IMR-90 (cell line): ENCODE results near the gene BOD1. TPM values are rescaled to one million over a fixed set of nuclear protein-coding genes. Genes with fewer than 3 reads are reported as not detected.

ENCODE experiments used
- ATAC-seq: fragments of 200-7000 bp; cut with Tn5 transposase; 2 replicates; pipeline ENCODE4 v1.9.1; 2020; ENCODE audit warnings: low read depth, mild to moderate bottlenecking, moderate library complexity
- BruUV-seq: library from RNA; stranded (reverse); fragments of 400-500 nt; replicated peaks from 2 replicates; lab custom pipeline; 2021; lab: Mats Ljungman, UMichigan
- CTCF ChIA-PET: fragments of 300-600 bp; formaldehyde crosslinking; extraction: SDS; loops from one replicate; lab custom pipeline; 2021; ENCODE audit warnings: antibody characterized with exemption; lab: Yijun Ruan, JAX
- POLR2A ChIA-PET: fragments of 300-600 bp; sonication (Branson Sonifier 250); formaldehyde crosslinking; loops from one replicate; lab custom pipeline; 2022; ENCODE audit warnings: antibody characterized with exemption; ENCODE audit not compliant: unreplicated experiment; lab: Charles Lee
- DNase-seq: peaks from one replicate; pipeline ENCODE4 v3.0.0; 2013
- H2AFZ ChIP-seq: replicated peaks from 2 replicates; pipeline ENCODE3; 2013; ENCODE audit warnings: low read length, mild to moderate bottlenecking; ENCODE audit not compliant: poor library complexity
- H2AK5ac ChIP-seq: 2 replicates; pipeline ENCODE4 v1.6.1; 2013; ENCODE audit warnings: low read depth, low read length, inconsistent platforms
- H2AK9ac ChIP-seq: replicated peaks from 2 replicates; pipeline ENCODE3; 2013; ENCODE audit warnings: mild to moderate bottlenecking, low read depth, low read length, moderate library complexity; ENCODE audit not compliant: poor library complexity
- H2BK120ac ChIP-seq: 2 replicates; pipeline ENCODE4 v1.6.1; 2013; ENCODE audit warnings: low read depth, low read length, inconsistent platforms
- H2BK15ac ChIP-seq: 3 replicates; pipeline ENCODE4 v1.6.1; 2013; ENCODE audit warnings: low read depth, low read length, inconsistent platforms
- H2BK20ac ChIP-seq: 2 replicates; pipeline ENCODE4 v1.6.1; 2013; ENCODE audit warnings: low read depth, mild to moderate bottlenecking, inconsistent platforms, low read length, moderate library complexity
- H2BK5ac ChIP-seq: 2 replicates; pipeline ENCODE4 v1.6.1; 2013; ENCODE audit warnings: mild to moderate bottlenecking, low read depth, low read length, inconsistent platforms; ENCODE audit not compliant: poor library complexity, severe bottlenecking
- H3K14ac ChIP-seq: replicated peaks from 2 replicates; pipeline ENCODE4 v1.6.1; 2013; ENCODE audit warnings: low read depth, low read length, inconsistent platforms
- H3K18ac ChIP-seq: 2 replicates; pipeline ENCODE4 v1.6.1; 2013; ENCODE audit warnings: low read depth, low read length, control low read depth
- H3K23ac ChIP-seq: 2 replicates; pipeline ENCODE4 v1.6.1; 2013; ENCODE audit warnings: low read depth, low read length, inconsistent platforms
- H3K27ac ChIP-seq: 2 replicates; pipeline ENCODE4 v1.5.1; 2013; ENCODE audit warnings: mild to moderate bottlenecking, control low read depth, low read length; ENCODE audit not compliant: insufficient read depth
- H3K27me3 ChIP-seq: 2 replicates; pipeline ENCODE4 v1.6.1; 2013; ENCODE audit warnings: low read length; ENCODE audit not compliant: control insufficient read depth, insufficient read depth
- H3K36me3 ChIP-seq: 2 replicates; pipeline ENCODE4 v1.6.1; 2013; ENCODE audit warnings: low read length, mixed read lengths; ENCODE audit not compliant: control insufficient read depth, insufficient read depth
- H3K4ac ChIP-seq: 2 replicates; pipeline ENCODE4 v1.6.1; 2013; ENCODE audit warnings: low read depth, low read length, inconsistent platforms
- H3K4me1 ChIP-seq: 2 replicates; pipeline ENCODE4 v1.6.1; 2013; ENCODE audit warnings: low read length, mixed read lengths; ENCODE audit not compliant: control insufficient read depth, insufficient read depth
- H3K4me2 ChIP-seq: 2 replicates; pipeline ENCODE4 v1.6.1; 2013; ENCODE audit warnings: low read depth, mild to moderate bottlenecking, control low read depth, low read length, moderate library complexity
- H3K4me3 ChIP-seq: 2 replicates; pipeline ENCODE4 v1.5.1; 2013; ENCODE audit warnings: low read depth, mild to moderate bottlenecking, control low read depth, low read length, moderate library complexity; ENCODE audit not compliant: insufficient read depth
- H3K56ac ChIP-seq: 2 replicates; pipeline ENCODE4 v1.6.1; 2013; ENCODE audit warnings: low read length, inconsistent platforms; ENCODE audit not compliant: insufficient read depth; ENCODE audit errors: extremely low read depth
- H3K79me1 ChIP-seq, 2 experiments: 2 replicates each; pipeline ENCODE4 v1.6.1; 2013; ENCODE audit warnings: low read length in 2 of 2, inconsistent platforms in 1 of 2, low read depth in 1 of 2
- H3K9ac ChIP-seq: 2 replicates; pipeline ENCODE4 v1.6.1; 2013; ENCODE audit warnings: low read depth, low read length, control low read depth
- H3K9me1 ChIP-seq: 2 replicates; pipeline ENCODE4 v1.6.1; 2013; ENCODE audit warnings: low read length, inconsistent platforms; ENCODE audit not compliant: insufficient read depth
- H3K9me3 ChIP-seq: 2 replicates; pipeline ENCODE4 v1.6.1; 2013; ENCODE audit warnings: low read length; ENCODE audit not compliant: control insufficient read depth, insufficient read depth
- H4K20me1 ChIP-seq: 2 replicates; pipeline ENCODE4 v1.6.1; 2013; ENCODE audit warnings: low read length, inconsistent platforms; ENCODE audit not compliant: insufficient read depth
- H4K5ac ChIP-seq: 2 replicates; pipeline ENCODE4 v1.6.1; 2013; ENCODE audit warnings: mild to moderate bottlenecking, low read depth, low read length, control low read depth
- H4K8ac ChIP-seq, 2 experiments: 2 replicates each; pipeline ENCODE4 v1.6.1; 2013; ENCODE audit warnings: low read depth in 2 of 2, low read length in 2 of 2, control low read depth in 1 of 2, inconsistent platforms in 1 of 2
- H4K91ac ChIP-seq: 2 replicates; pipeline ENCODE4 v1.6.1; 2013; ENCODE audit warnings: low read depth, low read length, inconsistent platforms; ENCODE audit not compliant: insufficient read depth
- BHLHE40 ChIP-seq: fragments of 150-350 bp; IDR thresholded peaks from 2 replicates; pipeline ENCODE4 v1.6.1; 2016; ENCODE audit warnings: mild to moderate bottlenecking, low read depth, low read length
- CEBPB ChIP-seq: IDR thresholded peaks from 2 replicates; pipeline ENCODE4 v1.6.1; 2012; ENCODE audit warnings: low read depth, low read length, improper control_type of control experiment
- CHD1 ChIP-seq: IDR thresholded peaks from 2 replicates; pipeline ENCODE4 v1.6.1; 2012; ENCODE audit warnings: low read depth, low read length, improper control_type of control experiment
- CTCF ChIP-seq: conservative IDR thresholded peaks from 2 replicates; pipeline ENCODE4 v1.5.1; 2012; ENCODE audit warnings: mild to moderate bottlenecking, low read depth, low read length, improper control_type of control experiment
- ELK1 ChIP-seq: fragments of 150-350 bp; IDR thresholded peaks from 2 replicates; pipeline ENCODE4 v1.6.1; 2016; ENCODE audit warnings: low read depth, mild to moderate bottlenecking, low read length, moderate library complexity, borderline replicate concordance
- FOS ChIP-seq: fragments of 150-350 bp; IDR thresholded peaks from 2 replicates; pipeline ENCODE4 v1.6.1; 2016; ENCODE audit warnings: low read depth, low read length
- MAZ ChIP-seq: IDR thresholded peaks from 2 replicates; pipeline ENCODE4 v1.6.1; 2012; ENCODE audit warnings: low read depth, mild to moderate bottlenecking, low read length, improper control_type of control experiment, moderate library complexity, borderline replicate concordance
- MXI1 ChIP-seq: IDR thresholded peaks from 2 replicates; pipeline ENCODE4 v1.6.1; 2012; ENCODE audit warnings: low read depth, mild to moderate bottlenecking, low read length, moderate library complexity, borderline replicate concordance
- NFE2L2 ChIP-seq: fragments of 150-350 bp; IDR thresholded peaks from 2 replicates; pipeline ENCODE4 v1.6.1; 2016; ENCODE audit warnings: low read depth, mild to moderate bottlenecking, low read length
- POLR2A ChIP-seq: IDR thresholded peaks from 2 replicates; pipeline ENCODE4 v1.6.1; 2012; ENCODE audit warnings: mild to moderate bottlenecking, low read depth, low read length
- RCOR1 ChIP-seq: IDR thresholded peaks from 2 replicates; pipeline ENCODE4 v1.6.1; 2012; ENCODE audit warnings: mild to moderate bottlenecking, low read length, improper control_type of control experiment; ENCODE audit not compliant: insufficient replicate concordance
- SMC3 ChIP-seq: fragments of 150-350 bp; IDR thresholded peaks from 2 replicates; pipeline ENCODE4 v1.6.1; 2016; ENCODE audit warnings: low read depth, mild to moderate bottlenecking, antibody characterized with exemption, low read length, moderate library complexity
- WGBS, 2 experiments: methylation state at CpG; one replicate each; pipeline versions ENCODE4 v1.1.5 to v1.1.7; 2013; ENCODE audit warnings: missing lambda C conversion rate in 2 of 2; ENCODE audit not compliant: insufficient read length in 1 of 2; ENCODE audit errors: extremely low coverage in 2 of 2; 5-methylcytosine and 5-hydroxymethylcytosine counted together
- dilution Hi-C: fragments of 300-500 bp; cut with HindIII; formaldehyde crosslinking; loops from one replicate; pipeline ENCODE4 v1.14.3; 2018; ENCODE audit warnings: low sequenced_read_pairs; ENCODE audit not compliant: unreplicated experiment
- in situ Hi-C: fragments of 300-500 bp; cut with MboI; formaldehyde crosslinking; loops from 3 replicates; pipeline ENCODE4 v1.14.3; 2019; ENCODE audit warnings: low sequenced_read_pairs, inconsistent platforms, mixed read lengths
- intact Hi-C: fragments of 100-400 bp; cut with micrococcal nuclease; formaldehyde crosslinking; loops from 2 replicates; pipeline ENCODE4 v1.10.0; 2022
- polyA plus RNA-seq, 3 experiments: library from polyadenylated mRNA; depleted of rRNA; stranded (reverse); fragments of >200 nt; gene quantifications; 2 replicates each; pipeline ENCODE4 v1.2.3, GENCODE V29; 2012; ENCODE audit warnings: low replicate concordance in 1 of 3
- total RNA-seq: library from RNA; depleted of rRNA; stranded (reverse); fragments of >200 nt; gene quantifications from 2 replicates; pipeline ENCODE4 v1.2.3, GENCODE V29; 2012

Gene BOD1
- total and polyA plus RNA-seq, 2 of the 4 experiments (the other 2 are of a cell fraction), result 57.9 to 71.7 TPM

- Histone ChIP-seq H3K4me3 (no peak overlapping the region), H3K79me1 (peaks cover 4 to 6% of the 10 kb centered on the region in 2 experiments), H3K9me1 (peaks cover 14% of the 10 kb centered on the region; the same call in 1 of the 2 replicates), H2BK20ac (no peak overlapping the region), H3K27ac (no peak overlapping the region), H2BK120ac (no peak overlapping the region), H3K4ac (no peak overlapping the region), H3K18ac (no peak overlapping the region), H3K36me3 (peaks cover 7% of the 10 kb centered on the region), H4K5ac (no peak overlapping the region), H2AK5ac (no peak overlapping the region), H2AK9ac (no peak overlapping the region), H3K4me2 (no peak overlapping the region), H4K91ac (no peak overlapping the region), H3K14ac (no peak overlapping the region), H3K9me3 (peaks cover 7% of the 10 kb centered on the region), H2AFZ (no peak overlapping the region), H2BK5ac (no peak overlapping the region), H4K20me1 (no peaks in the 10 kb centered on the region), H4K8ac (no peak overlapping the region), H3K27me3 (no peaks in the 10 kb centered on the region), H3K9ac (no peak overlapping the region), H3K56ac (no peak overlapping the region), H2BK15ac (no peak overlapping the region), H3K23ac (no peak overlapping the region), H3K4me1 (peaks cover 6% of the 10 kb centered on the region)
- TF ChIP-seq BHLHE40 (no peak), CTCF (no peak), SMC3 (no peak), ELK1 (no peak), MXI1 (no peak), POLR2A (no peak), CEBPB (no peak), RCOR1 (no peak), FOS (no peak), MAZ (no peak), CHD1 (no peak), NFE2L2 (no peak)
- DNase-seq, result no peak
- dilution Hi-C loops, result no loop called here
- no TSS peak for BruUV-seq
- intact Hi-C loops, result no loop called here
- ChIA-PET CTCF (no interaction called here), POLR2A (no interaction called here)
- WGBS, 2 experiments, result no CpG with 5 or more reads among the region's 1 CpG
- in situ Hi-C loops, result loop anchor here (25.0 kb wide), 2 partner anchors 435 to 885 kb away; no protein-coding TSS in a partner anchor
- no peak for ATAC-seq
Observed at GRCh38 chr5:173597304-173597703, 19.1 kb downstream of the BOD1 start.
